NCI-H526 (cell line): Measurements from ENCODE around the gene PLA2G1B.
A peak's percentile ranks its signal among the peaks of the same experiment; 100 is the strongest.
"Not testable (repeated sequence)": the region's sequence is repeated elsewhere in the genome, so short reads cannot be mapped to it uniquely, and the experiment has no call there.

ENCODE experiments used
- DNase-seq, 2 experiments: peaks; one replicate each; lab custom pipeline; 2025; lab: John Stamatoyannopoulos, UW

Gene PLA2G1B

GRCh38 chr12:120358412-120359100, 31.0 kb upstream of the PLA2G1B start:
- DNase-seq = peak in 1 of 2 experiments; percentile 12

GRCh38 chr12:120357104-120357503, 29.5 kb upstream of the PLA2G1B start:
- no peak for DNase-seq

GRCh38 chr12:120356567-120357030, 29.0 kb upstream of the PLA2G1B start:
- DNase-seq = peak in 1 of 2 experiments; percentile 68

GRCh38 chr12:120353556-120354317, 26.2 kb upstream of the PLA2G1B start:
- no peak for DNase-seq

- DNase-seq = no peak
These were observed 25.6 kb upstream of the PLA2G1B start for GRCh38 chr12:120353136-120353535.

- no peak for DNase-seq
These were observed 24.5 kb upstream of the PLA2G1B start for GRCh38 chr12:120352117-120352516.

- no peak for DNase-seq
These were observed 23.2 kb upstream of the PLA2G1B start for GRCh38 chr12:120350576-120351350.

- no peak for DNase-seq
These were observed 20.2 kb upstream of the PLA2G1B start for GRCh38 chr12:120347766-120348165.

- DNase-seq = no peak
These were observed 19.1 kb upstream of the PLA2G1B start for GRCh38 chr12:120346681-120347080.

GRCh38 chr12:120346031-120346430, 18.5 kb upstream of the PLA2G1B start:
- no peak for DNase-seq

- DNase-seq = no peak
These were observed 16.1 kb upstream of the PLA2G1B start for GRCh38 chr12:120343692-120344091.

GRCh38 chr12:120343039-120343537, 15.5 kb upstream of the PLA2G1B start:
- no peak for DNase-seq

GRCh38 chr12:120342175-120343038, 14.8 kb upstream of the PLA2G1B start:
- DNase-seq = no peak

GRCh38 chr12:120339256-120339655, 11.7 kb upstream of the PLA2G1B start:
- DNase-seq = no peak

GRCh38 chr12:120337730-120338129, 10.2 kb upstream of the PLA2G1B start:
- no peak for DNase-seq

GRCh38 chr12:120336392-120336791, 8.8 kb upstream of the PLA2G1B start:
- DNase-seq = not testable (repeated sequence)

- DNase-seq = peak; percentile 26 to 60
These were observed 7.9 kb upstream of the PLA2G1B start for GRCh38 chr12:120335447-120335846.

- no peak for DNase-seq
These were observed 4.9 kb upstream of the PLA2G1B start for GRCh38 chr12:120332523-120332922.

GRCh38 chr12:120332041-120332440, 4.5 kb upstream of the PLA2G1B start:
- no peak for DNase-seq

GRCh38 chr12:120331390-120331789, 3.8 kb upstream of the PLA2G1B start:
- no peak for DNase-seq

- DNase-seq = no peak
These were observed 649 bp upstream of the PLA2G1B start for GRCh38 chr12:120328228-120328627.
